ENCODE measurements around the gene PSMG1. TPM values are rescaled to one million over a fixed set of nuclear protein-coding genes. Genes with fewer than 3 reads are reported as not detected.
A peak's percentile ranks its signal among the peaks of the same experiment; 100 is the strongest.

PSMG1 gene
- total and polyA plus RNA-seq, 10 of the 15 experiments (the other 5 are each of a cell fraction or from before 2014, with no cell fraction given): 21.3 to 248 (median 121) TPM

DNA sequence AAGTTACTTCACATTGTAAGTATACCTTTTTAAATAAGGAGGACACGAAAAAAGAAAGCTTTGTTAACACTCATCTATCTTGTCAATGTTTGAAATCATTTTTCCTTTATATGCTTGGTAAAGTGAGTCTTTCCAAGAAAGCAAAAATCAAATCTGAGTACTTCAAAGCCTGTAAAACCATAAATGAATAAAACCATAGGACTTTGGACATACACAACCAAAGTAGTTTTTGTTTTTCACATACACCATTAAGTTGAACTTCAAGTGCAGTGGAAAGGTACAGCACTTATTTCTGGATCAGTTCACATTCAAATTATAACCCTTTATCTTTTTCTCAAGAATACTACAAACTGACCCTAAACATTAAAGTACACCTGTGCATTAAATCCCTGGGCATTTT lies 10.1 kb upstream of the PSMG1 start:
- ChIA-PET POLR2A (no interaction called here), CTCF (no interaction called here), SMC1A (ENCODE audit: uncharacterized antibody, unreplicated experiment) (no interaction called here), RAD21 (ENCODE audit: unreplicated experiment) (no interaction called here)
- Histone ChIP-seq H3K4me2 (ENCODE audit: control insufficient read depth, insufficient read depth) (no peak overlapping the region), H3K27ac (ENCODE audit: control insufficient read depth, insufficient read depth) (no peak overlapping the region), H3K4me1 (ENCODE audit: control insufficient read depth, insufficient read depth, low read length) (peaks cover 19% of the 10 kb centered on the region), H3K36me3 (ENCODE audit: control insufficient read depth in 2 of 2, insufficient read depth in 2 of 2, low read length in 1 of 2) (peaks cover 0 to 12% of the 10 kb centered on the region in 2 experiments; a peak in 1 of 4 replicates), H3K79me2 (ENCODE audit: control insufficient read depth, insufficient read depth, low read length) (no peaks in the 10 kb centered on the region), H3K9me3 (replicated peaks; ENCODE audit: control insufficient read depth, insufficient read depth, low read length) (no peaks in the 10 kb centered on the region), H2AFZ (ENCODE audit: control insufficient read depth, low read depth, low read length) (no peak overlapping the region), H4K20me1 (ENCODE audit: control insufficient read depth, insufficient read depth) (no peaks in the 10 kb centered on the region), H3K9ac (ENCODE audit: control insufficient read depth, insufficient read depth, low read length) (no peak overlapping the region), H3K27me3 (replicated peaks in 1 of 2; ENCODE audit: control insufficient read depth in 2 of 2, insufficient read depth in 2 of 2, low read length in 1 of 2) (no peaks in the 10 kb centered on the region), H3K4me3 (no peak overlapping the region)
- in situ Hi-C loops (cut with MboI): no loop called here
- FAIRE-seq (no peak), DNase-seq (ENCODE audit: low read depth, low spot score) (no peak), ATAC-seq (no peak)
- BruUV-seq (replicated peaks): no TSS peak
- TF ChIP-seq BMI1 (IDR thresholded peaks at IDR 0.05; ENCODE audit: borderline replicate concordance): no peak
- 91% methylated on average over 1 of the region's 1 CpG for WGBS (ENCODE audit: insufficient coverage, insufficient replicate concordance, low lambda C conversion rate, missing lambda C conversion rate)
- intact Hi-C loops (cut with micrococcal nuclease; ENCODE audit: unreplicated experiment): no loop called here

DNA sequence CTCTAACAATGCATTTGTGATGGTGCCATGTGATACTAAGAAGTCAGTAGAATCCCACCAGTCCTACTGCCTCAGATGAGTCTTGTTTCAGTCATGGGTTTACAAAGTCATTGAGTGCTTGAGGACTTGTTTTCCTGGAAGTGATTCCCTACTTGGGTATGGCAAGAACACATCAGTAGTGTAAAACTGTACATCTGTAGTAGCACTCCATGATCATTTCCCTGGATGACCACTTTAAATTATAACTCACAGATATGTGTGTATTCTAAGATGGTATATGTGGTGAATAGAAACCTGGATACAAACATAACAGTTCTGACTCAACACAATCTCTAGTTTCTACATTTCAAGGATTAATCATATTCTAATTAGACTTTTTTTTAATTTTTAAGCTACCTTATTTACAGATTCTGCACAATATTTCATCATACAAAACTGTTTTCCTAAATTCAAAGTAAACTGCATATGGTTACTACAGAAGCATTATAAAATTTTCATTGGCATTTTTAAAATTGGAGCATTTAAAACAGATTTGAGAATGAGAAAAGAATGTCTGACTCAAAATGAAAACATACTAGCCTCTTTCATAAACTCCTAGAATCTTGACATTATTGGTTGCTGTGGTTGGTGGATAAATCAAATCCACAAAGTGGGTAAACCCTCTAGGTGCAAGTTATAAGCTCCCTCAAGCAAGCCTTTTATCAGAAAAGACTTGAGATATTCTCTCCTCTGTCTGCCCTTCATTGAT lies 6.8 kb upstream of the PSMG1 start:
- Histone ChIP-seq H3K4me3 (no peak overlapping the region), H3K9me3 (replicated peaks; ENCODE audit: control insufficient read depth, insufficient read depth, low read length) (no peaks in the 10 kb centered on the region), H3K9ac (ENCODE audit: control insufficient read depth, insufficient read depth, low read length) (no peak overlapping the region), H4K20me1 (ENCODE audit: control insufficient read depth, insufficient read depth) (no peaks in the 10 kb centered on the region), H3K36me3 (ENCODE audit: control insufficient read depth in 2 of 2, insufficient read depth in 2 of 2, low read length in 1 of 2) (no peaks in the 10 kb centered on the region), H3K79me2 (ENCODE audit: control insufficient read depth, insufficient read depth, low read length) (no peaks in the 10 kb centered on the region; the same call in 1 of the 2 replicates), H3K27me3 (replicated peaks in 1 of 2; ENCODE audit: control insufficient read depth in 2 of 2, insufficient read depth in 2 of 2, low read length in 1 of 2) (no peaks in the 10 kb centered on the region), H3K4me1 (ENCODE audit: control insufficient read depth, insufficient read depth, low read length) (peaks cover 45% of the 10 kb centered on the region), H3K4me2 (ENCODE audit: control insufficient read depth, insufficient read depth) (peak overlapping the region; percentile 44), H3K27ac (ENCODE audit: control insufficient read depth, insufficient read depth) (no peak overlapping the region), H2AFZ (ENCODE audit: control insufficient read depth, low read depth, low read length) (no peak overlapping the region)
- DNase-seq (ENCODE audit: low read depth, low spot score): no peak
- FAIRE-seq: no peak
- TF ChIP-seq FOXK2 (IDR thresholded peaks at IDR 0.05): no peak
- peak; percentile 29; the same call in 1 of the 2 replicates for TF ChIP-seq RUNX3 (IDR thresholded peaks at IDR 0.05; ENCODE audit: low read length)
- no peak for TF ChIP-seq BMI1 (IDR thresholded peaks at IDR 0.05; ENCODE audit: borderline replicate concordance)
- TF ChIP-seq, protein P1, sequence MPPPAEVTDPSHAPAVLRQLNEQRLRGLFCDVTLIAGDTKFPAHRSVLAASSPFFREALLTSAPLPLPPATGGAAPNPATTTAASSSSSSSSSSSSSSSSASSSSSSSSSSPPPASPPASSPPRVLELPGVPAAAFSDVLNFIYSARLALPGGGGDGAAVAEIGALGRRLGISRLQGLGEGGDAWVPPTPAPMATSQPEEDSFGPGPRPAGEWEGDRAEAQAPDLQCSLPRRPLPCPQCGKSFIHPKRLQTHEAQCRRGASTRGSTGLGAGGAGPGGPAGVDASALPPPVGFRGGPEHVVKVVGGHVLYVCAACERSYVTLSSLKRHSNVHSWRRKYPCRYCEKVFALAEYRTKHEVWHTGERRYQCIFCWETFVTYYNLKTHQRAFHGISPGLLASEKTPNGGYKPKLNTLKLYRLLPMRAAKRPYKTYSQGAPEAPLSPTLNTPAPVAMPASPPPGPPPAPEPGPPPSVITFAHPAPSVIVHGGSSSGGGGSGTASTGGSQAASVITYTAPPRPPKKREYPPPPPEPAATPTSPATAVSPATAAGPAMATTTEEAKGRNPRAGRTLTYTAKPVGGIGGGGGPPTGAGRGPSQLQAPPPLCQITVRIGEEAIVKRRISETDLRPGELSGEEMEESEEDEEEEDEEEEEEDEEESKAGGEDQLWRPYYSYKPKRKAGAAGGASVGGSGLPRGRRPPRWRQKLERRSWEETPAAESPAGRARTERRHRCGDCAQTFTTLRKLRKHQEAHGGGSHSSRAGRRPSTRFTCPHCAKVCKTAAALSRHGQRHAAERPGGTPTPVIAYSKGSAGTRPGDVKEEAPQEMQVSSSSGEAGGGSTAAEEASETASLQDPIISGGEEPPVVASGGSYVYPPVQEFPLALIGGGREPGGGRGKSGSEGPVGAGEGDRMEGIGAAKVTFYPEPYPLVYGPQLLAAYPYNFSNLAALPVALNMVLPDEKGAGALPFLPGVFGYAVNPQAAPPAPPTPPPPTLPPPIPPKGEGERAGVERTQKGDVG (CRISPR knock-in tag; IDR thresholded peaks at IDR 0.05): no peak
- TF ChIP-seq RFX5 (IDR thresholded peaks at IDR 0.05; ENCODE audit: low read depth, low read length): no peak
- TF ChIP-seq HCFC1 (IDR thresholded peaks at IDR 0.05; ENCODE audit: low read length): no peak
- peak; percentile 59 for TF ChIP-seq JUNB (IDR thresholded peaks at IDR 0.05)
- ChIA-PET SMC1A (ENCODE audit: uncharacterized antibody, unreplicated experiment) (interaction anchor here (0.9 to 1.2 kb wide), 3 partner anchors 13 to 162 kb away, joined by 3 to 4 read pairs (median 3); no protein-coding TSS in a partner anchor), CTCF (no interaction called here), POLR2A (no interaction called here), RAD21 (ENCODE audit: unreplicated experiment) (interaction anchor here (0.8 kb wide), 1 partner anchor 9 kb away, joined by 3 read pairs; no protein-coding TSS in a partner anchor)
- peak; percentile 47 for ATAC-seq
- intact Hi-C loops (cut with micrococcal nuclease; ENCODE audit: unreplicated experiment): loop anchor here (10.0 kb wide), 1 partner anchor 255 kb away; the partner anchor contains the start of gene LCA5L
- in situ Hi-C loops (cut with MboI): no loop called here
- no TSS peak for BruUV-seq (replicated peaks)

All from GM12878 (cell line).